B cell (primary cell): ENCODE data around the gene ACBD4.

Experiments
- EZH2 ChIP-seq: IDR thresholded peaks from 2 replicates; pipeline ENCODE4 v1.6.1; 2012; ENCODE audit warnings: borderline replicate concordance, low read depth, mild to moderate bottlenecking, moderate library complexity, low read length; ENCODE audit not compliant: insufficient read depth, poor library complexity, severe bottlenecking
- TF ChIP-seq, protein P1 (sequence below): fragments of 200-600 bp; IDR thresholded peaks from one replicate; pipeline ENCODE4 v1.8.0; 2022; ENCODE audit warnings: antibody characterized with exemption, mild to moderate bottlenecking

GRCh38 chr17:45121055-45121454 is 14.4 kb upstream of the ACBD4 start:
- TF ChIP-seq, protein P1, sequence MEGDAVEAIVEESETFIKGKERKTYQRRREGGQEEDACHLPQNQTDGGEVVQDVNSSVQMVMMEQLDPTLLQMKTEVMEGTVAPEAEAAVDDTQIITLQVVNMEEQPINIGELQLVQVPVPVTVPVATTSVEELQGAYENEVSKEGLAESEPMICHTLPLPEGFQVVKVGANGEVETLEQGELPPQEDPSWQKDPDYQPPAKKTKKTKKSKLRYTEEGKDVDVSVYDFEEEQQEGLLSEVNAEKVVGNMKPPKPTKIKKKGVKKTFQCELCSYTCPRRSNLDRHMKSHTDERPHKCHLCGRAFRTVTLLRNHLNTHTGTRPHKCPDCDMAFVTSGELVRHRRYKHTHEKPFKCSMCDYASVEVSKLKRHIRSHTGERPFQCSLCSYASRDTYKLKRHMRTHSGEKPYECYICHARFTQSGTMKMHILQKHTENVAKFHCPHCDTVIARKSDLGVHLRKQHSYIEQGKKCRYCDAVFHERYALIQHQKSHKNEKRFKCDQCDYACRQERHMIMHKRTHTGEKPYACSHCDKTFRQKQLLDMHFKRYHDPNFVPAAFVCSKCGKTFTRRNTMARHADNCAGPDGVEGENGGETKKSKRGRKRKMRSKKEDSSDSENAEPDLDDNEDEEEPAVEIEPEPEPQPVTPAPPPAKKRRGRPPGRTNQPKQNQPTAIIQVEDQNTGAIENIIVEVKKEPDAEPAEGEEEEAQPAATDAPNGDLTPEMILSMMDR, result no peak
- TF ChIP-seq EZH2, result no peak
